Panc1 (cell line): ENCODE data around the gene GMPPA. TPM values are rescaled to one million over a fixed set of nuclear protein-coding genes. Genes with fewer than 3 reads are reported as not detected.

ENCODE experiments used
- ATAC-seq: fragments of 200-7000 bp; cut with Tn5 transposase; 2 replicates; pipeline ENCODE4 v1.9.1; 2020; ENCODE audit warnings: mild to moderate bottlenecking, moderate library complexity
- BruUV-seq: library from RNA; stranded (reverse); fragments of 400-500 nt; replicated peaks from 2 replicates; lab custom pipeline; 2021; lab: Mats Ljungman, UMichigan
- CTCF ChIA-PET: fragments of 300-600 bp; sonication (Branson Sonifier 250); formaldehyde crosslinking; loops from one replicate; lab custom pipeline; 2022; ENCODE audit warnings: antibody characterized with exemption; lab: Charles Lee
- POLR2A ChIA-PET: fragments of 300-600 bp; sonication (Branson Sonifier 250); formaldehyde crosslinking; loops from one replicate; lab custom pipeline; 2022; ENCODE audit warnings: antibody characterized with exemption; lab: Charles Lee
- DNase-seq: peaks from one replicate; pipeline ENCODE4 v3.0.0-alpha.2; 2010; ENCODE audit warnings: low read depth, low spot score
- H3K27ac ChIP-seq: 2 replicates; pipeline ENCODE4 v1.5.1; 2011; ENCODE audit warnings: mild to moderate bottlenecking, low read length, inconsistent platforms
- H3K27me3 ChIP-seq: fragments of 200-500 bp; sonication (Bioruptor generic); 2 replicates; pipeline ENCODE4 v1.6.0; 2014; ENCODE audit warnings: low read length, inconsistent platforms; ENCODE audit not compliant: control insufficient read depth, insufficient read depth
- H3K36me3 ChIP-seq: fragments of 200-500 bp; sonication (Bioruptor generic); 2 replicates; pipeline ENCODE4 v1.5.1; 2014; ENCODE audit warnings: inconsistent platforms, mild to moderate bottlenecking, low read length, moderate library complexity; ENCODE audit not compliant: control insufficient read depth, insufficient read depth
- H3K4me1 ChIP-seq: 2 replicates; pipeline ENCODE4 v1.5.1; 2011; ENCODE audit warnings: inconsistent platforms, mild to moderate bottlenecking, low read length, moderate library complexity; ENCODE audit not compliant: control insufficient read depth, insufficient read depth
- H3K4me3 ChIP-seq, 2 experiments: 2 replicates each; pipeline ENCODE4 v1.5.1; 2011 to 2012; ENCODE audit warnings: low read depth in 2 of 2, low read length in 2 of 2, mild to moderate bottlenecking in 2 of 2, inconsistent platforms in 1 of 2, moderate library complexity in 1 of 2
- H3K9me3 ChIP-seq: fragments of 200-500 bp; sonication (Bioruptor generic); 2 replicates; pipeline ENCODE4 v1.5.1; 2014; ENCODE audit warnings: low read depth, mild to moderate bottlenecking, inconsistent platforms, low read length, moderate library complexity; ENCODE audit not compliant: control insufficient read depth, insufficient read depth
- POLR2AphosphoS5 ChIP-seq: IDR thresholded peaks from 2 replicates; pipeline ENCODE4 v1.6.1; 2012; ENCODE audit warnings: mild to moderate bottlenecking, low read depth, low read length, moderate library complexity
- SIN3A ChIP-seq: IDR thresholded peaks from 2 replicates; pipeline ENCODE4 v1.6.1; 2012; ENCODE audit warnings: low read depth, mild to moderate bottlenecking, low read length, moderate library complexity, borderline replicate concordance; ENCODE audit not compliant: insufficient read depth
- TCF7L2 ChIP-seq: IDR thresholded peaks from 2 replicates; pipeline ENCODE4 v1.6.1; 2011; ENCODE audit warnings: mild to moderate bottlenecking, low read depth, low read length, inconsistent platforms
- in situ Hi-C: cut with HindIII; loops from 2 replicates; pipeline ENCODE4 v1.10.0; 2016; ENCODE audit warnings: low sequenced_read_pairs, low pct_unique_long_range_greater_than_20kb
- intact Hi-C: fragments of 100-400 bp; cut with micrococcal nuclease; formaldehyde crosslinking; loops from one replicate; pipeline ENCODE4 v1.10.0; 2022; ENCODE audit not compliant: unreplicated experiment
- total RNA-seq: library from RNA; stranded (reverse); gene quantifications from one replicate; pipeline ENCODE4 v1.2.1, GENCODE V29; 2021; ENCODE audit not compliant: unreplicated experiment
- TF ChIP-seq, protein P1 (sequence below), 2 experiments: IDR thresholded peaks; 2 replicates each; pipeline ENCODE4 v1.6.1; 2011 to 2012; ENCODE audit warnings: low read depth in 2 of 2, control low read depth in 1 of 2, low read length in 1 of 2, mild to moderate bottlenecking in 1 of 2, moderate library complexity in 1 of 2; ENCODE audit not compliant: insufficient read depth in 1 of 2
- TF ChIP-seq, protein P2 (sequence below): fragments of 450-650 bp; IDR thresholded peaks from 2 replicates; pipeline ENCODE4 v1.5.1; 2017; ENCODE audit warnings: mild to moderate bottlenecking

GMPPA gene
- total RNA-seq, 1 experiment from 2014 or later, result 66.2 TPM

DNA sequence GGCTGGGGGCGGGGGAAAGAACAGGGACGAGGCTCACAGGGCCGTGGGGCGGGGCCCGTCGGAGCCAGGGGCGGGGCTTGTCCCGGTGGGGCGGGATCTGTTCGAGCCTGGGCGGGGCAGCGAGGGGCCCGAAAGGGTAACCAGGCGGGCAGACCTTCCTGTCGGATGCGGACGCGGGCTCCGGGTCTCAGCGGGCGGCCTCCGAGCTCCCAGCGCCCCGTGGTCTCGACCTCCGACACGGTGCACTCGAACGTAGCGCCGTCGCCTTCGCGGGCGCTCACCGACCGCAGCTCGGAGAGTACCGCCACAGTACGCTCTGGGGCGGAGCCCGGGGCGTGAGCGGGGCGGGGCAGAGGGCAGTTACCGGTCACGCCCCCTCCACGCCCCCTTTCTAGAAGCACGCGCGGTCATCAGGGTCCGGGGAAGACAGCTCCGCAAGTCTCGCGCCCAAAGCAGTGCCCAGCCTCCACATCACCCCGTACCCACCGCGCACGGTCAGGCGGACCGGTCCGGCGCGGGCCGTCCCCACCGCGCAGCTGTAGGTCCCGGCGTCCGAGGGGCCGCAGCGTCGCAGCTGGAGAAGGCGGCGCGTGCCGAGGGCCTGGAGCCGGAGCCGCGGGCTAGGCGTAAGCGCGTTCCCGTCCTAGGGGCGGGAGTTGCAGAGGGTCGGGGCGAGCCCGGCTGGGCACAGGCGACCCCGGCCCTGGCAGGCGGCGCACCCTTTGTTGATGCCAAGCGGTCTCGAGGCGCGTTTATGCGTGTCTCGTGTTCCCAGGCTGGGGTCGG lies 53.9 kb downstream of the GMPPA start:
- no peak for DNase-seq
- peak; percentile 92 for ATAC-seq
- ChIA-PET POLR2A (interaction anchor here (0.5 kb wide), 1 partner anchor 46 kb away, joined by 5 read pairs; no protein-coding TSS in a partner anchor), CTCF (interaction anchor here (0.7 kb wide), 1 partner anchor 128 kb away, joined by 14 read pairs; no protein-coding TSS in a partner anchor)
- no TSS peak for BruUV-seq
- TF ChIP-seq TCF7L2 (no peak), SIN3A (no peak)
- TF ChIP-seq, protein P1, sequence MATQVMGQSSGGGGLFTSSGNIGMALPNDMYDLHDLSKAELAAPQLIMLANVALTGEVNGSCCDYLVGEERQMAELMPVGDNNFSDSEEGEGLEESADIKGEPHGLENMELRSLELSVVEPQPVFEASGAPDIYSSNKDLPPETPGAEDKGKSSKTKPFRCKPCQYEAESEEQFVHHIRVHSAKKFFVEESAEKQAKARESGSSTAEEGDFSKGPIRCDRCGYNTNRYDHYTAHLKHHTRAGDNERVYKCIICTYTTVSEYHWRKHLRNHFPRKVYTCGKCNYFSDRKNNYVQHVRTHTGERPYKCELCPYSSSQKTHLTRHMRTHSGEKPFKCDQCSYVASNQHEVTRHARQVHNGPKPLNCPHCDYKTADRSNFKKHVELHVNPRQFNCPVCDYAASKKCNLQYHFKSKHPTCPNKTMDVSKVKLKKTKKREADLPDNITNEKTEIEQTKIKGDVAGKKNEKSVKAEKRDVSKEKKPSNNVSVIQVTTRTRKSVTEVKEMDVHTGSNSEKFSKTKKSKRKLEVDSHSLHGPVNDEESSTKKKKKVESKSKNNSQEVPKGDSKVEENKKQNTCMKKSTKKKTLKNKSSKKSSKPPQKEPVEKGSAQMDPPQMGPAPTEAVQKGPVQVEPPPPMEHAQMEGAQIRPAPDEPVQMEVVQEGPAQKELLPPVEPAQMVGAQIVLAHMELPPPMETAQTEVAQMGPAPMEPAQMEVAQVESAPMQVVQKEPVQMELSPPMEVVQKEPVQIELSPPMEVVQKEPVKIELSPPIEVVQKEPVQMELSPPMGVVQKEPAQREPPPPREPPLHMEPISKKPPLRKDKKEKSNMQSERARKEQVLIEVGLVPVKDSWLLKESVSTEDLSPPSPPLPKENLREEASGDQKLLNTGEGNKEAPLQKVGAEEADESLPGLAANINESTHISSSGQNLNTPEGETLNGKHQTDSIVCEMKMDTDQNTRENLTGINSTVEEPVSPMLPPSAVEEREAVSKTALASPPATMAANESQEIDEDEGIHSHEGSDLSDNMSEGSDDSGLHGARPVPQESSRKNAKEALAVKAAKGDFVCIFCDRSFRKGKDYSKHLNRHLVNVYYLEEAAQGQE (IDR thresholded peaks at IDR 0.05; ENCODE audit: insufficient read depth in 1 of 2, low read depth in 2 of 2, low read length in 1 of 2), result no peak
- no peaks in the 10 kb centered on the region for H3K9me3 ChIP-seq
- in situ Hi-C loops, result no loop called here
- no peaks in the 10 kb centered on the region for H3K27me3 ChIP-seq
- no peaks in the 10 kb centered on the region for H3K36me3 ChIP-seq
- peaks cover 3% of the 10 kb centered on the region; the same call in 1 of the 2 replicates for H3K4me1 ChIP-seq
- H3K27ac ChIP-seq, result no peak overlapping the region
- H3K4me3 ChIP-seq, result peak overlapping the region; percentile 51 to 64
- intact Hi-C loops, result no loop called here

DNA sequence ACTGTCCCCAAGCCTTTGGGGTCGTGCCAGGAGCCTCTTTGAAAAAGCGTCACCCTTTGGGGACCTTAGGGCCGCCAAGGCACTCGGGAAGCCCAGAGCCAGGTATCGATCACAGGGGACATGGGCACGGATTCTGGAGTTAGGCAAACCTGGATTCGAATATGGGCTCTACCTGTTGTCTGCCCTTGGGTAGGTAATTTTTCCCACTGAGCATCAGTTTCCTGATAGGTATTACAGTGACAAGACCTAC lies 54.4 kb downstream of the GMPPA start:
- Histone ChIP-seq H3K27ac (no peak overlapping the region), H3K36me3 (no peaks in the 10 kb centered on the region), H3K27me3 (no peaks in the 10 kb centered on the region), H3K4me1 (peaks cover 3% of the 10 kb centered on the region; the same call in 1 of the 2 replicates), H3K4me3 (peak overlapping the region; percentile 51 to 64), H3K9me3 (no peaks in the 10 kb centered on the region)
- no TSS peak for BruUV-seq
- TF ChIP-seq TCF7L2 (no peak), SIN3A (no peak), POLR2AphosphoS5 (no peak)
- TF ChIP-seq, protein P2, sequence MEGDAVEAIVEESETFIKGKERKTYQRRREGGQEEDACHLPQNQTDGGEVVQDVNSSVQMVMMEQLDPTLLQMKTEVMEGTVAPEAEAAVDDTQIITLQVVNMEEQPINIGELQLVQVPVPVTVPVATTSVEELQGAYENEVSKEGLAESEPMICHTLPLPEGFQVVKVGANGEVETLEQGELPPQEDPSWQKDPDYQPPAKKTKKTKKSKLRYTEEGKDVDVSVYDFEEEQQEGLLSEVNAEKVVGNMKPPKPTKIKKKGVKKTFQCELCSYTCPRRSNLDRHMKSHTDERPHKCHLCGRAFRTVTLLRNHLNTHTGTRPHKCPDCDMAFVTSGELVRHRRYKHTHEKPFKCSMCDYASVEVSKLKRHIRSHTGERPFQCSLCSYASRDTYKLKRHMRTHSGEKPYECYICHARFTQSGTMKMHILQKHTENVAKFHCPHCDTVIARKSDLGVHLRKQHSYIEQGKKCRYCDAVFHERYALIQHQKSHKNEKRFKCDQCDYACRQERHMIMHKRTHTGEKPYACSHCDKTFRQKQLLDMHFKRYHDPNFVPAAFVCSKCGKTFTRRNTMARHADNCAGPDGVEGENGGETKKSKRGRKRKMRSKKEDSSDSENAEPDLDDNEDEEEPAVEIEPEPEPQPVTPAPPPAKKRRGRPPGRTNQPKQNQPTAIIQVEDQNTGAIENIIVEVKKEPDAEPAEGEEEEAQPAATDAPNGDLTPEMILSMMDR, result no peak
- TF ChIP-seq, protein P1 (IDR thresholded peaks at IDR 0.05; ENCODE audit: insufficient read depth in 1 of 2, low read depth in 2 of 2, low read length in 1 of 2), result no peak
- DNase-seq (no peak), ATAC-seq (no peak)
- intact Hi-C loops (no loop called here), in situ Hi-C loops (no loop called here)
- POLR2A ChIA-PET, result interaction anchor here (0.5 kb wide), 1 partner anchor 45 kb away, joined by 5 read pairs; no protein-coding TSS in a partner anchor
- CTCF ChIA-PET, result no interaction called here
